GM12878 (cell line): ENCODE measurements around the gene PEX11B. TPM values are rescaled to one million over a fixed set of nuclear protein-coding genes. Genes with fewer than 3 reads are reported as not detected.

Experiments
- ATAC-seq: fragments of 200-7000 bp; cut with Tn5 transposase; 3 replicates; pipeline ENCODE4 v1.9.1; 2020; ENCODE audit warnings: mild to moderate bottlenecking, moderate library complexity
- BruUV-seq: library from RNA; stranded (reverse); fragments of 400-500 nt; replicated peaks from 2 replicates; lab custom pipeline; 2021; lab: Mats Ljungman, UMichigan
- CTCF ChIA-PET: fragments of 300-600 bp; sonication (Branson Sonifier 250); formaldehyde crosslinking; extraction: SDS; loops from one replicate; lab custom pipeline; 2021; ENCODE audit warnings: inconsistent platforms; lab: Yijun Ruan, JAX
- POLR2A ChIA-PET: fragments of 350-600 bp; formaldehyde crosslinking; extraction: SDS; loops from one replicate; lab custom pipeline; 2021; ENCODE audit warnings: inconsistent platforms; lab: Charles Lee
- RAD21 ChIA-PET: fragments of 300-600 bp; sonication (Branson Sonifier 250); formaldehyde crosslinking; loops from one replicate; lab custom pipeline; 2023; ENCODE audit warnings: antibody characterized with exemption; ENCODE audit not compliant: unreplicated experiment; lab: Charles Lee
- SMC1A ChIA-PET: fragments of 300-600 bp; sonication (Branson Sonifier 250); formaldehyde crosslinking; loops from one replicate; lab custom pipeline; 2023; ENCODE audit not compliant: unreplicated experiment, uncharacterized antibody; lab: Charles Lee
- DNase-seq: peaks from one replicate; pipeline ENCODE4 v3.0.0-alpha.2; 2011; ENCODE audit warnings: low read depth, low spot score
- FAIRE-seq: peaks from 3 replicates; lab custom pipeline; 2011; peaks lifted over from hg19 to GRCh38; lab: Jason Lieb, UNC
- H2AFZ ChIP-seq: 2 replicates; pipeline ENCODE4 v1.6.0; 2011; ENCODE audit warnings: low read depth, low read length, control low read depth; ENCODE audit not compliant: control insufficient read depth
- H3K27ac ChIP-seq: 2 replicates; pipeline ENCODE4 v1.5.1; 2011; ENCODE audit warnings: control low read depth; ENCODE audit not compliant: control insufficient read depth, insufficient read depth
- H3K27me3 ChIP-seq, 2 experiments: replicated peaks in 1 of 2; 2 replicates each; pipeline versions ENCODE4 v1.6.0 to v1.6.1; 2011; ENCODE audit warnings: low read length in 1 of 2; ENCODE audit not compliant: control insufficient read depth in 2 of 2, insufficient read depth in 2 of 2
- H3K36me3 ChIP-seq, 2 experiments: 2 replicates each; pipeline ENCODE4 v1.5.1; 2011; ENCODE audit warnings: low read length in 1 of 2; ENCODE audit not compliant: control insufficient read depth in 2 of 2, insufficient read depth in 2 of 2
- H3K4me1 ChIP-seq: 2 replicates; pipeline ENCODE4 v1.6.1; 2011; ENCODE audit warnings: mild to moderate bottlenecking, low read length, moderate library complexity, mixed read lengths; ENCODE audit not compliant: control insufficient read depth, insufficient read depth
- H3K4me2 ChIP-seq: 2 replicates; pipeline ENCODE4 v1.6.0; 2011; ENCODE audit warnings: control low read depth; ENCODE audit not compliant: control insufficient read depth, insufficient read depth
- H3K4me3 ChIP-seq: fragments of 200-600 bp; sonication (generic); 2 replicates; pipeline ENCODE4 v1.5.1; 2016
- H3K79me2 ChIP-seq: 2 replicates; pipeline ENCODE4 v1.6.0; 2011; ENCODE audit warnings: low read length; ENCODE audit not compliant: control insufficient read depth, insufficient read depth
- H3K9ac ChIP-seq: 2 replicates; pipeline ENCODE4 v1.8.0; 2011; ENCODE audit warnings: low read length, control low read depth, mixed read lengths; ENCODE audit not compliant: control insufficient read depth, insufficient read depth
- H3K9me3 ChIP-seq: replicated peaks from 3 replicates; pipeline ENCODE4 v1.5.1; 2011; ENCODE audit warnings: mild to moderate bottlenecking, low read length; ENCODE audit not compliant: control insufficient read depth, insufficient read depth
- H4K20me1 ChIP-seq: 2 replicates; pipeline ENCODE4 v1.6.0; 2011; ENCODE audit not compliant: control insufficient read depth, insufficient read depth
- CBX5 ChIP-seq: sonication (generic); IDR thresholded peaks from 2 replicates; pipeline ENCODE4 v1.6.1; 2016; ENCODE audit warnings: low read depth, moderate library complexity, mild to moderate bottlenecking, inconsistent platforms
- CHD4 ChIP-seq: fragments of 200-600 bp; sonication (generic); IDR thresholded peaks from 2 replicates; pipeline ENCODE4 v1.6.1; 2016; ENCODE audit warnings: mild to moderate bottlenecking
- CREM ChIP-seq: IDR thresholded peaks from 2 replicates; pipeline ENCODE4 v1.6.1; 2014; ENCODE audit warnings: antibody characterized with exemption, low read depth
- CTCF ChIP-seq, 3 experiments: IDR thresholded peaks in 2 of 3; conservative IDR thresholded peaks in 1 of 3; 2 replicates each; pipeline ENCODE4 v1.5.1; 2011; ENCODE audit warnings: low read depth in 3 of 3, low read length in 3 of 3, mild to moderate bottlenecking in 3 of 3, control low read depth in 2 of 3, moderate library complexity in 2 of 3, inconsistent platforms in 1 of 3, mixed read lengths in 1 of 3; ENCODE audit not compliant: control insufficient read depth in 2 of 3, insufficient read depth in 1 of 3; ENCODE audit errors: extremely low read depth in 1 of 3
- IRF5 ChIP-seq: fragments of 450-650 bp; IDR thresholded peaks from 2 replicates; pipeline ENCODE4 v1.6.1; 2017; ENCODE audit warnings: borderline replicate concordance
- NFXL1 ChIP-seq: fragments of 450-650 bp; IDR thresholded peaks from 2 replicates; pipeline ENCODE4 v1.6.1; 2017; ENCODE audit warnings: antibody characterized with exemption, mild to moderate bottlenecking, borderline replicate concordance
- NKRF ChIP-seq: fragments of 450-650 bp; conservative IDR thresholded peaks from 2 replicates; pipeline ENCODE4 v1.6.1; 2017; ENCODE audit warnings: mild to moderate bottlenecking, moderate library complexity
- RAD51 ChIP-seq: fragments of 450-650 bp; IDR thresholded peaks from 2 replicates; pipeline ENCODE4 v1.6.1; 2016; ENCODE audit warnings: moderate library complexity, mild to moderate bottlenecking, inconsistent platforms
- TCF12 ChIP-seq: IDR thresholded peaks from 2 replicates; pipeline ENCODE4 v1.6.1; 2011; ENCODE audit warnings: low read depth, mild to moderate bottlenecking, low read length
- ZBED1 ChIP-seq: IDR thresholded peaks from 2 replicates; pipeline ENCODE4 v1.6.1; 2016; ENCODE audit warnings: borderline replicate concordance
- ZNF217 ChIP-seq: fragments of 450-650 bp; IDR thresholded peaks from 2 replicates; pipeline ENCODE4 v1.6.1; 2017; ENCODE audit warnings: antibody characterized with exemption, mild to moderate bottlenecking
- ZNF687 ChIP-seq: fragments of 450-650 bp; IDR thresholded peaks from 2 replicates; pipeline ENCODE4 v1.6.1; 2017; ENCODE audit warnings: mild to moderate bottlenecking, moderate library complexity
- WGBS: methylation state at CpG from one replicate; pipeline ENCODE4 v1.1.6; 2016; ENCODE audit warnings: low lambda C conversion rate; ENCODE audit not compliant: insufficient replicate concordance, insufficient coverage; ENCODE audit errors: missing lambda C conversion rate; 5-methylcytosine and 5-hydroxymethylcytosine counted together
- in situ Hi-C: fragments of 300-500 bp; cut with MboI; formaldehyde crosslinking; loops from 9 replicates; pipeline ENCODE4 v1.14.3; 2018; ENCODE audit warnings: mixed read lengths
- intact Hi-C: fragments of 100-400 bp; cut with micrococcal nuclease; formaldehyde crosslinking; loops from one replicate; pipeline ENCODE4 v1.14.2; 2022; ENCODE audit not compliant: unreplicated experiment
- polyA plus RNA-seq, 11 experiments: library from polyadenylated mRNA; depleted of rRNA in 4 of 11; unstranded in 6 of 11; stranded (reverse) in 5 of 11; fragments of >200 nt; fragmentation: Nextera tagmentation in 4 of 11; fragmentation: Illumina TruSeq in 1 of 11; extraction: Ambion mirVana in 4 of 11; extraction: Trizol in 1 of 11; gene quantifications; 1 replicate in 1 of 11; 2 replicates in 10 of 11; pipeline versions ENCODE4 v1.2.1 to v1.2.3, GENCODE V29; 2011 to 2016; ENCODE audit warnings: inconsistent platforms in 2 of 11, missing spikeins in 2 of 11, low read depth in 1 of 11
- total RNA-seq, 4 experiments: library from RNA; depleted of rRNA in 3 of 4; stranded (reverse); fragments of >200 nt in 3 of 4; fragmentation: Illumina TruSeq in 1 of 4; extraction: Trizol in 1 of 4; gene quantifications; 2 replicates each; pipeline versions ENCODE4 v1.2.1 to v1.2.3, GENCODE V29; 2013 to 2021

Gene PEX11B
- total and polyA plus RNA-seq, 10 of the 15 experiments (the other 5 are each of a cell fraction or from before 2014, with no cell fraction given), result 24.9 to 129 (median 40.7) TPM

GRCh38 chr1:145886816-145887215 lies 31.7 kb downstream of the PEX11B start:
- in situ Hi-C loops (no loop called here), intact Hi-C loops (no loop called here)
- no peak overlapping the region for H3K9ac ChIP-seq
- no peak overlapping the region for H3K4me3 ChIP-seq
- H3K27me3 ChIP-seq, result peaks cover 2 to 7% of the 10 kb centered on the region in 2 experiments; a peak in 2 of 4 replicates
- ChIA-PET RAD21 (interaction anchor here (0.6 kb wide), 1 partner anchor 26 kb away, joined by 3 read pairs; no protein-coding TSS in a partner anchor), SMC1A (no interaction called here), POLR2A (interaction anchor here (0.6 kb wide), 1 partner anchor 179 kb away, joined by 3 read pairs; the partner anchor contains the start of gene PDZK1), CTCF (interaction anchor here (0.6 to 2.7 kb wide), 5 partner anchors 23 to 45 kb away, joined by 3 to 9 read pairs (median 6); partner anchors contain the start of genes ITGA10, NUDT17 and PIAS3)
- no peaks in the 10 kb centered on the region for H3K4me1 ChIP-seq
- WGBS, result 68% methylated on average over 8 of the region's 8 CpGs
- no peaks in the 10 kb centered on the region for H3K36me3 ChIP-seq
- no peaks in the 10 kb centered on the region for H4K20me1 ChIP-seq
- H3K27ac ChIP-seq, result no peak overlapping the region
- no peaks in the 10 kb centered on the region for H3K9me3 ChIP-seq
- no TSS peak for BruUV-seq
- FAIRE-seq (no peak), ATAC-seq (no peak), DNase-seq (no peak)
- H2AFZ ChIP-seq, result no peak overlapping the region
- H3K79me2 ChIP-seq, result no peaks in the 10 kb centered on the region
- H3K4me2 ChIP-seq, result no peak overlapping the region
- TF ChIP-seq RAD51 (no peak), ZNF687 (no peak), CREM (no peak), NFXL1 (no peak), CBX5 (no peak), IRF5 (no peak), CHD4 (no peak), TCF12 (no peak), ZNF217 (no peak), ZBED1 (no peak), NKRF (no peak), CTCF (IDR thresholded peaks at IDR 0.05 in 2 of 3, conservative IDR thresholded peaks at IDR 0.05 in 1 of 3; ENCODE audit: control insufficient read depth in 2 of 3, extremely low read depth in 1 of 3, insufficient read depth in 1 of 3, low read depth in 3 of 3, low read length in 3 of 3) (no peak)
